Activated CD4-positive, alpha-beta T cell treated with anti-CD3 and anti-CD28 coated beads, Interleukin-2, amount 50 U/mL, for 48 hours (primary cell): Measurements from ENCODE around the gene MAN1A1.
"Not testable (repeated sequence)": the region's sequence is repeated elsewhere in the genome, so short reads cannot be mapped to it uniquely, and the experiment has no call there.

Source experiments
- DNase-seq, 2 experiments: peaks; one replicate each; pipeline ENCODE4 v3.0.0-alpha.2; 2020

MAN1A1 gene

DNA sequence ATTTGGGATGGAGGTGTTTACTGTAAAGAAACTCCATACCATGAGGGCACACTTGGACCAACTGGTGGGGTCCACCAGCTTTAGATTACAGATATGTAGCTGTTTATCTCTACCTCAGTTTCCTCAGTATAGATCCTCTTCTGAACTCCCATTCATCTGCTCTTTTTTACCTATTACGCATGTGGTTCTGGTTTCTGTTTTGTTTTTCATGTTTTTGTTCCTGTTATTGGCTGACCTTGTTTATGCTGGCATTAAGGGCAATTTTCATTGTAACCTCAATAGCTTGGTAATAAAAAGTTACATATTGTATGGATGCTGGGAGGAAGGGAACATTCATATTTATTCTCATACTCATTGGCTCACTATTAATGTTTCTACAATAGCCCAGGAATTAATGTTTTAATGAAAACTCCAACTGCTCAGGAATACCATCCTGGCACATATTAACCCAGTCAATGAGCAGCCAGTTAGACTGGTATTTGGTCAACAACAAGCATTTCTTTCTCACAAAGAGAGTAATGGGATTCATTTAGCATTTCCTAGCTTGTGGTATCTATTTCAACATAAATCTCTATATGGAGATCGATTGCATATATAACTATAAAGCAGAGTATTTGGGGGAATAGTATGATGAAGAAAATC lies 187.3 kb downstream of the MAN1A1 start:
- no peak for DNase-seq

DNA sequence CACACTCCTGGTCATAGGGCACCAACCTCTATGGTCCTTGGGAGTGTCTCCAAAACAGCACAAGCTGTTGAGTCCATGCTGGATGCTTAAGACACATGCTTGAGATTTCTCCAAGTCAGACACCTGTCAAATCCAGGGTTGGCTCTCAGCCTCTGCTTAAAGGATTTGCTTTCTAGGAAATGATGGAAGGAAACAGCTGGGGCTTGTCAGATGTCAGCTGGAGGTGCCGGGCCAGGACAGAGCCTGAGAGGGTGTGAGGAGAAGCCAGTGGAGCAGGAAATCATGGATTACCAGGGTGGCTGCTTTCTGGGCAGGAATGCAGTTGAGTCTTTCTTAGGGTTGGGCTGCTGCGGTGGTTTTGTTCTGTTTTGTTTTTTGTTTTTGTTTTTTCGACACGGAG lies 188.1 kb downstream of the MAN1A1 start:
- no peak for DNase-seq

DNA sequence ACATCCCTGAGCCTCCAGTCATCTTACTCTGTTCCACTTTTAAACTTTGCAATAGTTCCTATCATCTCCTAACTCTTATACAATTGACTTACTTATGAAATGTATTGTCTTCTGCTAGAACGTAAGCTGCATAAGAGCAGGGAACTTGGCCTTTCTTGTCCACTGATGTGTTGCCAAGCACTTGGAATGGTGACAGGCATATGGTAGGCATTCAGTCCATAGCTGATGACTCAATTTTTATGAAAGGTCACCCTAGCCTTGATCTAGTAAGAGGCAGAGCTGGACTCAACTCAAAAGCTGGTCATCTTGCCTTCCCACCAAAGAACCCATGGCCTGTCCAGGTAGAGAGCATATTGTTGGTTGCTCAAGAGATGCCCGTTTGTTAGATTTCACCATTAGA lies 188.7 kb downstream of the MAN1A1 start:
- no peak for DNase-seq

DNA sequence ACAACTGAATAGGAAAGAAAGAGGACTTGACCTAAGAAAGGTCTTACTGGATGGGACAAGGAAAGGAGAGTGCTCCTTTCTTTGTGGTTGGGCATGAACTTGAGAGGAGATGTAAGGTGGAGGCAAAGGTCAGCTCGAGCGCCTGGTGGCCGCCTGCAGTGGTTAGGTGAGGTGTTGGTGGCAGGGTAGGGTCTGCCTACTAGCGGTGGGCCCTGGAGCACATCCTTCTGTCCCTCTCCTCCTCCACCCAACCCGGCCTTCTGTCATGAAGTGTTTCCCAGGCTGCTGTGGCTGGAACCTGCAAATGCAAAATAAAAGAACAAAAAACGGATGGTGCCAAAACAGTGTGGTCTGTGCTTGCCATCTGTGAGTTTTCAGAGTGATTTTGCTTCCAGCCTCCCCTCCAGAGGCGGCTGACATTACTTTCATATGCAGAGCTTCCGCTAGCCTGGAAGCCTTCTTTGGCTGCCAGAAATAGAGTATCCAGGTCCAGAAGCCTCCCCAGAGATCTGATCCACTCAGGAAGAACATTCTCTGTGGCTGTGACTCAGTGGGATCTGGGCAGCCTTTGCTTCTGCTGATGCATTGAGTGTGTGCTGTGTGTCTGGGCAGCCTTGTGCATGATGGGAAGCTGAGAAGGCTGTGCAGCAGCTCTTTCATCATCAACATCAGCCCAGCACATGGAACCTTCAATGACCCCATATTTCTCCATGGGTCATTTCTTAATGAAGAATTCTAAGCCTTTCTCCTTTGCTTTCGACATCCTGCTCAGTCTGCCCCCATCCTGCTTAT lies 191.3 kb downstream of the MAN1A1 start:
- no peak for DNase-seq

DNA sequence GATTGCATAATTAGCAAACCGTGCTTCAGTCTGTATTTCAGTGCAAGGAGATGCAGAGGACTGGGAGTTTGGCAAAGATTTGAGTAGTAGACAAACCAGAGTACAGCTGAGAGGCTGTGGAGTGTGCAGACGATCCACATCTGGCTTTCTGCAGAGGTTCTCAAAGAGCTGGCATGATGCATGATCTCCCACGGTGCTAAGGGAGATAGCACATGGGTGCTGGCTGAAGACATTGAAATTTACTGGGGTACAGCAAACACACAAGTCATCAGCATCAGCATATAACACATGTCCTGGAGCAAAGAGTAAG lies 192.1 kb downstream of the MAN1A1 start:
- no peak for DNase-seq

DNA sequence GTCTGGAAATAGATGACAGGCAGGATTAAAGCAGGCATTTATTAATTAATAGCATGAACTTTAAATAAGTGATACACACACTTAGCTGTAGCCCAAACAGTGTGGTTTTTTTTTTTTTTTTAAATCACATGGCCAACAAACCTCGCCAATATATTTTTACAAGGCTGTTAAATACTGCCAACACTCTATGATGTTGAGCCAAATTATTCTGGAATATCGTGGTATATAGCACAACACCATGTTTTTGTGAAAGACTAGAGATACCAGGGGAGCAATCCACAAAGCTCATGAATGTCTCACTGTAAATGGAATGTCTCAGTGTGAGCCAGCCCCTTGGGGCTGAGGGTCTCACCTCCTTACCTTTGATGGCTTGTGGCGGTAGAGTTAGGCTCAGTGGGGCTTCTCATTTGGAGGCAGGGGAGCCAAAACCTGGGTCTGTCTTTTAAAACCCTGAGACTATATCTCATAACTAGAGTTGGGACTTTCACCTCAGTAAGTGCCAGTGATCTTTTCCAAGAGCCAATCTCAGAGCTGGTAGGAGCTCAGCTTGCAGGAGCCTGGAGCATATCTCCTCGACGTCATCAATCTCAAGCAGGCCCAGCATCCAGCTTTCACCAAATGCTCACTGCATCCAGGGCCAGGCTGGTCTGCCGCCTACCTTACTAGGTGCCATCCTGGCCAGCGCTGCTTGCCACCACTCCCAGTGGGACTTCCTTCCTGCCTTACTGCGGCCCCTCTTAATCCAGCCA lies 192.6 kb downstream of the MAN1A1 start:
- no peak for DNase-seq

DNA sequence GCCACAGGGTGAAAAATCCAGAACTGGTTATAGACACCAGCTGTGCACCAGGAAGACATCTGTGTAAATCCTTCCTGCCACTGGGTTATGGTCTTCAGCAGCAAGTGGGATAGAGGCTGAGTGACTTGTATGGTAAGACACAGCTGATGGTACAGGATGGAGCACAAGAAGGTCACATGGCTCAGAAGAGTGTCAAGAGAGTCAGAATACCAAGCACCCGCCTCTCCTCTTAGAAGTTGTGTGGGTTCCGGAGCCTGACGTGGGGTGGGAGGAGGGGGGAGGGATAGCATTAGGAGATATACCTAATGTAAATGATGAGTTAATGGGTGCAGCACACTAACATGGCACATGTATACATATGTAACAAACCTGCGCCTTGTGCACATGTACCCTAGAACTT lies 193.5 kb downstream of the MAN1A1 start:
- DNase-seq: not testable (repeated sequence)

DNA sequence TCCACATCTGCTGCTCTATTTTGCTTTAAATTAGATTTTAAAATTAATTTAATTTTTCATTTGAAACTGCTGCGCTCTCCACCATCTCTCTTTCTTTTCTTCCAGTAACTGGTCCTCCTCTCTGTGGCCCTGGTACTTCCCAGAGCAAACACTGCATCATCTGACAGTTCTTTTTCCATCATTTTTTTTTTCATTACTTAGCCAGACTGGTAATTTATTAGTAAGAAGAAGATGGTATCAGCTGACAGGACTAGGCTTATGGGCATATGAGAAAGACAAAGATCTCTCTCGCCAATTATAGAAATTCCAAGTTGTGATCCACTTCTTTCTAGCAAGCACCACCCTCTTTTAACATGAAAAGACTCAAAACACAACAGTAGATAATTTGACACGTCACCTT lies 197.4 kb downstream of the MAN1A1 start:
- no peak for DNase-seq

DNA sequence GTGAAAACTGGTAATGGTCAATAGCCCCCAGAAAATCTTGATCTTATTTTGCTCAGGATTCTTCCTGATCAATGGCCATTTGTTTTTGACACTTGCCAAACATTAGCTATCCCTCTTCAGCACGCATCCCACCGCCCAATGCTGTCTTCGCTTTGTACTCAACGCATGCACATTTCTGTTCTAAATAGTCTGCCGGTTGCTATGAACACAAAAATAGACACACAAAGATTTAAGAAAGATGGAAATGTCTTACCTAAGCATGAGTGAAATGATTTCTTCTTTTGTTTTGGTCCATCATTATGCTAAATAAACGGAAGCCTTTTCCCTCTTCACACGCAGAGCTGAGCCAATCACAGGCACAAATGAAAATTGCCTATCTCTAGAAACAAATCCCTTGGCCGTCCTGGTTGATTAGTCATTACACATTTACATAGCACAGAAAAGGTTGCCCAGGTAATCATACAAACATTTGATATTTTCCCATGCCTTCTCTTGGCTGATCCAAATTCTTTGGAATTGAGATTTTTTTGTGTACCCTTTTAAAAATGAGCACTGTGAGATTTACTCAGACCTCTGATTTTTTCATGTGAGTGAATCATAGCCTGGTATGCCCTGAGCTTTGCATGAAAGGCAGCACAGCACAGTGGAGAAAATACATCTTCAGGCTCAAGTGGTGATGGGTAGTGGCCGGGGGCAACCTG lies 200.6 kb downstream of the MAN1A1 start:
- DNase-seq: no peak

DNA sequence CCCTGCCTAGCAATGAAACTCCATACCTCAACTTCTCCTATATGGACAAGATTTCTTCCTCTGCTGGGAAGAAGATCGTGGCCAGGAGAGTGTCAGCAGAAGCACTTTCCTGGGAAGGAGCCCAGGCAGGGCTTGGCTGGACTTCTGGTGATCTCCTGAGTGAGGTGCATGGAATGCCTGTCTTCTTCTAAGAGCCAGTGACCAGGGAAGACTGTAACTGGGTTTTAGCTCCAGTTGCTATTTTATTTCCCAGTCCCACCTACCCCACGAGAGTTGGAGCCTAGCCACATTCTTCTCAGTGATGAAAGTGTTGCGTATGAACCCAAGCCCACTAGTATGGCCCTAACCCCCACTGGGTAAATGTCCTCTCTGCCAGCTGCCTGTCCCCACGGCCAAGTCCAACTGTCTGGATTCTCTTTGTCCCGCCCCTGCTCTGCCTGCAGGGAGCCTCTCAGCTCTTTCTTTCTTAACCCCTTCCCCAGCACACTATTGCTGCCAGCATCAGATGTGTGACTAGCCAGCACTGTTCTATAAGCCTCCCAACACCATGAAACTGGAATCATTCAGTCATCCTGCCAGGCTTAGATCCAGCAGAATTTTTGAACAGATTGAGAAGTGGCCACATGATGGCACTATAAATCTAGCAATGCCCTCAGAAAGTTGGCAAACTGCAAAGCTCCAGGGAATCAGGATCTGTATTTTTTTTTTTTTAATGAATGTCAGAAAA lies 201.3 kb downstream of the MAN1A1 start:
- peak in 1 of 2 experiments; percentile 17 for DNase-seq

DNA sequence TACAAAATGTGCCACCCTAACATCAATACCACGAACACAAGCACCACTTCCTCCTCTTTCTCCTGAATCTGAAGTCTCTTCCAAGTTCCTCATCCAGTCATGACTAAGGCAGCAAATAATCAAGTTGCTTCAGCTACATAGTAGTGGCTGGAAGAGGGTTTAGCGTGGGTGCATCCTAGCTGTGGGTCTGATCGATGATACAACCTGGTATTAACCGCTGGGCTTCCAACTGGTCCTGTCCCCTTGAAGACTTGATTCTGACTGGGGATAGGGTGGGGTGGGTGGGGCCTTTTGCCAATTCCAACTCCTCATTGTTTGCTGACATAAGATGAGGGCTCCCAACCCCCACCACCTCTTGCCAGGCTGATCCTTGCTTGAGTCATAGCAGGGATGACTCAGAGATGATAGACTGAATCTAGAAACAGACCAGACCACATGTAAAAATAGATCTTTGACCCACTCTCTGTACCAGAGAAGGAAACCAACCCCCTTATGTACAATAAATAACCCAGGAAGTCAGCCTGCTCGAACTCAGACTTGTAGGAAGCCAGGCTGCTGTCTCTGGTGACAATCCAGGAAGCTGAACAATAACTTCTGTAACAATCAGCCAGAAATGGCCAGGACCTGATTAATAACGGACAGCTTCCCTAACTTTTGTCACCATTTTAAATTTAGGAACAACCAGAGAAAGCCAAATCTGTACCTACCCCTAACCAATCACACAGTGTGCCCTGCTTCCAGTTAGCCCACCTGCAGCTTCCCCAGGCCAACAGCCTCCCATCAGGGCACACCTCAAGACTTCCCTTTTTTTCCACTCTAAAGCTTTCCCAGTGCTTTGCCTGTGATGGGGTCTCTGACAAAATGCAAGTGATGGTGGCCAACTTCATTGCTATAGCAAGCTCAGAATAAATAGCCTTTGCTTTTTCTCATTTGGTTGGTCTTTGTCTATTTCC lies 202.2 kb downstream of the MAN1A1 start:
- peak; percentile 54 to 76 for DNase-seq

DNA sequence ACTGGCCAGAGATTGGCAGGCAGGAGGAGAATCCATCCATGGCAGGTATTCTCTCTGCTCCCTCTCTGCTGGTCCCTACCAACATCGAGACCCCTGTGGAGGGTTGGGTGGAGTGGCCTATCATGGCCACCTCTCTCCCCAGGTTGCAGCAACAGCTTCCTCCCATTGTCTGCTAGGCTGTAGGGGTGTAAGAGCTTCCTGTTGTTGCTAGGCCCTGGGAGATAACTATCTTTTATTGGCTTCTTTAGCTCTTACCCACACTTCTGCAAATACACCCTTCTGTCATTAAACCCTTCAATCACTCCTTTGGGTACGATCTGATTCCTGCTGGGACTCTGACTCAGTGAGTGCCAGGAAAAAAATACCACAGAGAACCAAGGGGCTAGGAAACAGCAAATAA lies 204.4 kb downstream of the MAN1A1 start:
- DNase-seq: no peak

DNA sequence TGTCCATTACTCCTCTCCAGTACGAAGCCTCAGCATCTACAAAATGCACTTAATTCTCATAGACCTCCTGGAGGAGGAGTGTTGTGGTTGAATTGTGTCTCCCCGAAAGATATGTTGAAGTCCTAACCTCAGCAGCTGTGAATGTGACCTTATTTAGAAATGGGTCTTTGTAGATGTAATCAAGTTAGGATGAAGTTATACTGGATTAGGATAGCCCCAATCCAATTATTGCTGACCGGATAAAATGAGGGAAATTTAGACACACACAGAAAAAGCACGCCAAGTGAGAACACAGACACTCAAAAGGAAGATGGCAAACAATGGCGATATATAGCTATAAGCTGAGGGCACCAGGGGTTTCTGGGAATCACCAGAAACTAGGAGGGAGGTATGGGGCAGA lies 206.9 kb downstream of the MAN1A1 start:
- DNase-seq: no peak

DNA sequence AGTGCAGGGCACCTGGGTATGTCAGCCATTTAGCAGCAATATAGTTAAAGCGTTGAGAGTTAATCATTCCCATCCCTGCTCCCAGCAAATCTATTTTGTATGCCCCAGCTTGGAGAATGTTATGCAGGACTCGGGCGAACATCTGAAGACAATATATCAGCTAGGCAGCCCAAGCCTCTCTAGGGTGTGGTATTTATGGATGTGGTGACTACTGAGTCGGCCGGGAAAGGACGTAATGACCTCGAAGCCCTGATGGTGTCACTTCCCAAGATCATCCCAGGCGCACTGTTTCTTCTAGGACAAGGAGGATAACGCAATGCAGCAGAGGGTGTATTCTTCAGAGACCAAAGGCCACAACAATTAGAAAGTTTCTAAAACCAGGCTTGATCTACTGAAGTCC lies 207.5 kb downstream of the MAN1A1 start:
- no peak for DNase-seq

DNA sequence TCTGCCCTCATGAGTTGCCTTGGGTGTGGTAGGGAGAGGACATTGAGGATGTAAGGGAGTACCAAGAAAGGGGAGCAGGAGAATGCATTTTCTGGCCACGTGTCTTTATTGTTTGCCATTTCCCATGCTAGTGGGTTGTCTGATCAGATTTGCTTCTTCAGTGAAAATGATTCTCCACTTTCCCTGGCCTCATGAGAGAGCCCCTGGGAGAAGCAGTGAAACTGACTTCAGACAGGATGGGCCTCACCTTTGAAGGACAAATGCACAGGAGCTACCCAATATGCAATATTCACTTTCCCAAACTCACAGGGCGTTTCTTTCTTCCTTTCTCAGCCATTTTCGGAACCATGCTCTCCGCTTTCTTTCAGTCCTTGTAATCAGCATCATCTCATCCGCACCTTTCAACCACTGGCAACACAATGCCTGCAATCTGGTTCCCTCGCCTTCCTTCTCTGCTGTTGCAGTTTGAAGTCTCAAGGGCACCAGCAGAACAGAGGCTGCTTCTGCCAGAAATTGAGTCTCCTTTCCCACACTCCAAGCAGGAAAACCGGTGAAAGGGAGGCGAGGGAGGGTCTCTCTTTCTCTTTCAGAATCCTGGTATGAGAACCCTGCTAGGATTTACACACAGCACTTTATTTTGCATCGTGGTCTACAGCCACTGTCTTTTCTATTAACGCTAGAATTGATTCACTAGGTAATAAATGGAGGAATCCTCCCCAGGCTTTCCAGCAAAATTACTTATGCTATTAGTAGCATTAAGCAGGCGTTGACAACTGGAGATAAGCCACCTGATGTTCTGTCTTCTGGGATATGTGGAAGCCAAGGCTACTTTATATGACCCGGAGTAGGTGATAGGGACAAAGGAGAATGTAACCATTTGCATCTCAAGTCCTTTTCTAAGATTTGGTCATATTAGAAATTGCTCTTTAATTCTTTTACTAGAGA lies 209.1 kb downstream of the MAN1A1 start:
- no peak for DNase-seq

DNA sequence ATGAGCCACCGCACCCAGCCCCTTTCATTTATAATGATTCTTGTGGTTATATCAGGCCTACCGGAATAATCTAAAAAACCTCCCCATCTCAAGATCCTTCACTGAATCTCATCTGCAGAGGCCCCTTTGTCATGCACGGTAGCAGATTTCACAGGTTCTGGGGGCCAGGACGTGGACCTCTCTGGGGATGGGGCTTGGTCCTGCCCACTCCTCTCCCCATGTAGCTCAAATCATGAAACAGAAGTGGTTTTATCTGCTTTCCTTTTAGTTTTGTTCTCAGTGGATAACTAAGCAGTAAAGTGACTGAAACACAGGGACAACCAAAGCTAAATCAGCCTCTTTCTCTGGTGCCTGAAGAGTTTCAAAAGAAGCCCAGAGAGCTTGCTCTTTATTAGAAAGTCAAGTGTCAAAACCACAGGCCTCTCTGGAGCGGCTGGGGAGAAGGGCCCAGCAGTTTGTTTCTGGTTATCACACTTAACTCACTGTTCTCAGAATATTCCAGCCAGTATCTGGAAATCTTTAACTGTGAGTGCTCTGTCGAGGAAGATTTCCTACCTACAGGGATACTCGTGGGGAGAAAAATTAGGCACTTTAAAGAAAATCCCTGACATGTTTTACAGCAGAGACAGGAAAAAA lies 210.5 kb downstream of the MAN1A1 start:
- no peak for DNase-seq

DNA sequence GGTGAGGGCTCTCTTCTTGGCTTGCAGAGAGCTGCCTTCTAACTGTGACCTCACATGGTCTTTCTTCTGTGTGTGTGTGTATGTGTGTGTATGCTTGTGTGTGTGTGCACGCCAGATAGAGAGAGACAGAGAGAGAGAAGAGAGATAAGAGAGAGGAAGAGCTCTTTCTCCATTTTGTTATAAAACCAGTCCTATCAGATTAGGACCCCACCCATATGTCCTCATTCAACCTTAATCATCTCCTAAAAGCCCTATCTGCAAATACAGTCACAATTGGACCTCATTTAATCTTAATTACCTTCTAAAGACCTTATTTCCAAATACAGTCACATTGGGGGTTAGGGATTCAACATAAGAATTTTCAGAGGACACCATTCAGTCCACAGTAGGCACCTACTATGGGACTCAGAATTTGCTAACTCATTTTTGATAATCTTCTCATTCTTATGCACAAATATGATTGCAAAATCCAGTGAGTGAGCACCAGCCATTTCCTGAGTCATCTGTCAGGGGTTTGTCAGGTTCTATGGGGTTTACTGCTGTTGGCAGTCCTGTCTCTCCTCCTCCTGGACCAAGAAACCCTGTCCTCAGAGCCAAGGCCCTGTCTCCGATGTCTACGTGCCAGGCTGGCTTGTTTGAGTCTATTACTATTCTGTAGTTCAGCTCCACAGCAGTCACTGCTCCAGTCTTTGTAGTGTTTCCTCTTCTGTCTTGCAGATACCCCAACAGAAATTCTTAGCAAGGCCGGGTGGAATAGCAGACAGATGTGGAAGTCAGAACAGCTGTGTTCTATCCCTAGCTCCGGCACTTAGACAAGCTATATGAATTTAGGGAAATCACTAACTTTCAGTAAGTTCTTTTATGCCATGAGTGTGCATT lies 212.1 kb downstream of the MAN1A1 start:
- no peak for DNase-seq

DNA sequence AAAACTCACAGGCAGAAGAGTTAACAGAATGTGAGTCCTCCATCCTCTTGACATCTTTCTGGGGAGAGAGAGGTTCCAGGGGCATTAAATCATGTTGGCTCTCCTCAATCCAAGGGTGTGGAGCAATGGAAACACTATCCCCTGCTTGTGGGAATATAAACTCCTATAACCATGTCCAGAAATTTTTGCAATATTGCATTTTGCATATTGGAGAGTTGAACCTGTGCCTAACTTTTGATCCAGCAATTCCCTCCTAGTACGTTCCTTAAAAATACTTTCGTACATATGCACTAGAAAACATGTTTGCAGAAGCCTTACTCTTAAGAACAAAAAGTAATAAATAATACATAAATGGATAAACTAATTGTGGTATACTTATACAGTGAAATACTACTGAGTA lies 214.8 kb downstream of the MAN1A1 start:
- DNase-seq: no peak

DNA sequence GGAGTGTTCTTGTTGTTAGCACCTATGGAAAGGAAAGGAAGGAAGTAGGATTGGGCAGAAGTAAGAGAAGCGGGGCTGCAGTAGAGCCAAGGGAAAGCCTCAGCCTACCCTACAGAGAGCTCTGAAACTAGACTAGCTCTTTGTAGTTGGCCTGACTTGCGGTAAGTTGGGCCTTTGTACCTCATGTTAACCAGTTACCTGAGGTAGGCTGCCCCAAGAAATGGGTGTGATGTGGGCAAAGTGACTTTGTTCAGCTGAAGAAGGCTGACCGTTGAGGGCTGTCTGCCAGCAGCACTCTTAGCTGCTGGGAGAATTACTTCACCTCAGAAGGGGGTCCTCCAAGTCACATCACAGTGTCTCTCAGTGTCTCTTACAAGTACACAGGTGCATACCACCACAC lies 216.2 kb downstream of the MAN1A1 start:
- DNase-seq: no peak
